NCI-H345 treated with DMSO at 0.1 percent for 48 hours (cell line): ENCODE results near the gene TMEM161B.
"Not testable (repeated sequence)": the region's sequence is repeated elsewhere in the genome, so short reads cannot be mapped to it uniquely, and the experiment has no call there.

Source experiments
- DNase-seq: peaks from one replicate; lab custom pipeline; 2025; ENCODE audit not compliant: unreplicated experiment; lab: John Stamatoyannopoulos, UW

TMEM161B gene

DNA sequence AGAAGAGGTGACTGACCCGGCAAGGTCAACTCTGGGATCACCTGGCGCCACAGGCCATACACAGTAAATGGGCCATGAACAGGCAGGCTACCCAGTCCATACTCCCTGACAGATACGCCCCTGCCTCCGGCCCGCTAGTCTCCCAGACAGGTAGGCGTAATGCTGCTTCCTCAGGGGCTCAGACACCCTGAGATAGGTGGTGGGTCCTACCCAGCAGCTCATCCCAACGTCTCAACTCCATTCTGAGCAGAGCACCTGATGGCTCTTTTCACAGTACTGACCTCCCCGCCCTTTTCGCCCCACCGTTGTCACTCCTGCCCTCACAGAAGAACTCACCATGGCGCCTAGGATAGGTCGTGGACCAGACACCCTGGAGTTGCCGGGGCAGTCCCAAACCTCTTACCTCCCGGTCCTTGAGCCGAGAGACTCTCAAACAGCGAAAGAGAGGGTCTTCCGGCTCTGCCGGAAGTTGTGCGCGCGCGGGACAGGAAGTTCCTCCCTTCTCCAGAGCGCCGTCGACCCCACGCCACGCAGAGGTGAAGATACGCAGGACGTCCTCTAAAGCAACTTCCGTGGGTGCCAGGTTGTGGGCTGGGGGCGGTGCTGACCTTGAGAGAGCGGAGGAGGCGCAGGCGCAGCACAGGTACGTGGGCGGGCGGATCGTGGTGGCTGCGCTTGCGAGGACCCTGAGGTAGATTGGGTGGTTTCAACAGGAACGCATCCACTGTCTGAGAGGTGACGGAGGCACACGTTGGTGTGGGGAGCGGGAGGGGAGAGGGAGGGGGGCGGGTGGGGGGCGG is at the start of gene TMEM161B:
TMEM161B (minus strand) TSS at position 461 of the 800 bp plus-strand sequence; CDS start at position 339, 122 bp downstream.
- DNase-seq = peak; percentile 81

- no peak for DNase-seq
Observed at GRCh38 chr5:88304356-88304755, 35.7 kb upstream of the TMEM161B start.

- no peak for DNase-seq
Observed at GRCh38 chr5:88298425-88298824, 29.8 kb upstream of the TMEM161B start.

- DNase-seq = no peak
Observed at GRCh38 chr5:88290801-88291200, 22.2 kb upstream of the TMEM161B start.

- no peak for DNase-seq
Observed at GRCh38 chr5:88288528-88289197, 20.0 kb upstream of the TMEM161B start.

- no peak for DNase-seq
Observed at GRCh38 chr5:88287846-88288527, 19.3 kb upstream of the TMEM161B start.

DNA sequence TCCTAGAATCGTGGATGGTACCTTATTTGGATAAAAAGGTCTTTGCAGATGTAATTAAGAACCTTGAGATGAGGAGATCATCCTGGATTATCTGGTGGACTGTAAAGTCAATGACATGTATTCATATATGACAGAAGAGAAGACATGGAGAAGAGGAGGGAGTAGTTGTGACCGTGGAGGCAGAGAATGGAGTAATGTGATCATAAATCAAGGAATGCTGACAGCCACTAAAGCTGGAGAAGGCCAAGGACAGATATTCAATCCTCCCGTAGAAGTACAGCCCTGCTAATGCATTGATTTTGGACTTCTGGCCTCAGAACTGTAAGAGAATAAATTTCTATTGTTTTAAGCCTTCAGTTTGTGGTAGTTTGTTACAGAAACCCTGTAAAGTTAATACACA is 18.7 kb upstream of the TMEM161B start:
- DNase-seq = no peak

DNA sequence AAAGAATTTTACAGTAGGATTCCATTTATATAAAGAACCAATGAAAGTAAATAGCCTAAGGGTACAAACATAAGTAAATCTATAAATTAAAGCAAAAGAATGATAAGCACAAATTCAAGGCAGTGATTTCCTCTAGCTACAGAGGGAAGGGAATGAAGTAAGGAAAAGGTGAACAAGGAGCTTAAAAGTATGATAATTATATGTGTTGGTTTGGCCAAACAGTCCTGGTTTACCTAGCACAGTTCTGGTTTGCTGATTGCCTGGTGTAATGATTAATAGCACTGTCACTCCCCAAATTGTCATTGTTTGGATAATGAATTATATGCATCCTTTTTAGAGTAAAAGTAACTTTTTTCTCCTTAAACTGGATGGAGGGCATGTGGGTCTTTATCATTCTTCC is 15.0 kb upstream of the TMEM161B start:
- no peak for DNase-seq

GRCh38 chr5:88281322-88281721 is 12.7 kb upstream of the TMEM161B start:
- no peak for DNase-seq

- no peak for DNase-seq
Observed at GRCh38 chr5:88279584-88279983, 10.9 kb upstream of the TMEM161B start.

DNA sequence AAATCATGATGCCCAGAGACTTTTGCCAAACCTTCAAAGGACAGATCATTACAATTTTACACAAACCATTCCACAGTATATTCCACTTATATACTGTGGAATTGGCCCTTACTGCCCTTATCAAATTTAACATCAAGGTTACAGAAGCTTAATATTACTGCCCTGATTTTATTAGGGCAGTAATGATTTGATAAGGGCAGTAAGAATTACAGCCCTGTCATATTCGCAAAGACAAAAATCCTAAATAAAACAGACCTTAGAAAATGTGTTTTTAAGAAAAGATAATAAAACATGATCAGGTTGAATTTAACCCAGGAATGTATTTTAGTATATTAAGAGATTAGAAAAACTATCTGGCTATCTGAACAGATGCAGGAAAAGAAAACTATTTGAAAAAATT is 7.7 kb upstream of the TMEM161B start:
- no peak for DNase-seq

DNA sequence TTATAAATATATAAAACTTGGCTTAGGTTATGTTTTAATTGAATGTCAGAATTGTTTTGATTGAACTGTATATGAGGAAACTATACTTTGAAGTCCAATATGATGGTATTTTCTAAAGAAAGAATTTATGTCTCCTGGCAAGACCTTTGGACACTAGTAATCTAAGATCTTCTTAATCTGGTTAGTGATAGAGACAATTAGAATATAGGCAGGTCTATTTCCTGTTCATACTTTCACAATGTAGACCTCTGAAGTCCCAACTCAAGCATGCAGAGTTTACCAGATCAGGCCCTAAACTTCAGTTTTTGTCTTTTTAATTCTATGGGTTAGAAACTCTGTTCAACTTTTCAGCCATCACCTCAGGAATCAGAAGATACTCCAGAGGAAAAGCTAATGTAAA is 6.9 kb upstream of the TMEM161B start:
- no peak for DNase-seq

DNA sequence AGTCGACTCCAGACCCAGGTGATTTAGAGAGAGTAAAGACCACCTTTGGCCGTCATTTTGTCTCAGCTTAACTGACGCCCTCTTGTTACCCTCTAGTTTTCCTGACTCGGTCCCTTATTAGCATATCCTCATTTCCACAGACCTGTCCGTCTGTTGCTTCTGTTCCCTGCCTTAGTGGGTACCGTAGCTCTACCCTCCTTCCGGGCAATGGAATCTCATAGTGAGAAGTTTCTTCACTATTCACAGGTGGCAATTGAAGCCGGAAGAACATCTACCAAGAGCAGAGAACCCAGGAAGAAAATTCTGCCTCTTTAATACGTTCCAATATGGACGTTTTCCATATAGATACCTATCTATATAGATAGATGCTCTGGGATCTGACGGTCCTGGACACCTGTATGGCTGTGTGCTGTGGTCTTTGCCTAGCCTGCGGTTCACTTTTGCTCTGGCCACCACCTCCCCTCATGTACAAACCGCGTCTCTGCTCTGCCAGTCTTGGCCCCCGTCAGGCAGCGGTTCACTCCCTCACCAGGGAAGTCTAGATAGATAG is 652 bp upstream of the TMEM161B start:
- DNase-seq = peak; percentile 39

DNA sequence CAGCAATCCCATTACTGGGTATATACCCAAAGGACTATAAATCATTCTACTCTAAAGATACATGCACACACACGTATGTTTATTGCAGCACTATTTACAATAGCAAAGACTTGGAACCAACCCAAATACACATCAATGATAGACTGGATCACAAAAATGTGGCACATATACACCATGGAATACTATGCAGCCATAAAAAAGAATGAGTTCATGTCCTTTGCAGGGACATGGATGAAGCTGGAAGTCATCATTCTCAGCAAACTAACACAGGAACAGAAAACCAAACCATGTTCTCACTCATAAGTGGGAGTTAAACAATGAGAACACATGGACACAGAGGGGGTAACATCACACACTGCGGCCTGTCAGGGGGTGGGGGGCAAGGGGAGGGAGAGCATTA is 4.1 kb downstream of the TMEM161B start:
- DNase-seq = not testable (repeated sequence)

DNA sequence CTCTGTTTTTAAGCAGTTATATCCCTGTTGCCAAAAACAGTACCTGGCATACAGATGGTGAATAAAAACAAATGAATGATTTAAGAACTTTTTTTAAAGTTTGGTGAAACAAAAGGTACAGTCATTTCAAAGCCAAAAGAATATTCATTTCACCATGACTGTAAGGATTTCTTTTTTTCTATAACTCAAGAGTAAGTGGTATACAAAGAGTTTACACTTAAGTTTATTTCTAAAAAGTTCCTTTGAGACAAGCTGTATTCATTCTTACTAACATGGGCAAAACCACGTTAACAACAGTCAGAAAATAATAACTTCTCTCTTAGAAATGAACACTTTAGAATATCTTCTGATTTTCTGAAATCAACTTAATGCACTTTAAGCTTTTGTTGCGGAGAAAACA is 5.3 kb downstream of the TMEM161B start:
- DNase-seq = no peak

DNA sequence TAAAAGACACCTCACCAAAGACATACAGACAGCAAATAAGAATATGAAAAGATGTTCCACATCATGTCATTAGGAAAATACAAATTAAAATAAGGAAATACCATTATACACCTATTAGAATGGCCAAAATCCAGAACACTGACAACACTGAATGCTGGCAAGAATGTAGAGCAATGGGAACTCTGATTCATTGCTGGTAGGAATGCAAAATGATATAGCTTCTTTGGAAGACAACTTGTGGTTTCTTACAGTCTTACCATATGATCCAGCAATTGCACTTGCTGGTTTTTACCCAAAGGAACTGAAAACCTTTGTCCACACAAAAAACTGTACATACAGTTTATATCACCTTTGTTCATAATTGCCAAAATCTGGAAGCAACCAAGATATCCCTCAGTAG is 6.5 kb downstream of the TMEM161B start:
- DNase-seq = no peak

DNA sequence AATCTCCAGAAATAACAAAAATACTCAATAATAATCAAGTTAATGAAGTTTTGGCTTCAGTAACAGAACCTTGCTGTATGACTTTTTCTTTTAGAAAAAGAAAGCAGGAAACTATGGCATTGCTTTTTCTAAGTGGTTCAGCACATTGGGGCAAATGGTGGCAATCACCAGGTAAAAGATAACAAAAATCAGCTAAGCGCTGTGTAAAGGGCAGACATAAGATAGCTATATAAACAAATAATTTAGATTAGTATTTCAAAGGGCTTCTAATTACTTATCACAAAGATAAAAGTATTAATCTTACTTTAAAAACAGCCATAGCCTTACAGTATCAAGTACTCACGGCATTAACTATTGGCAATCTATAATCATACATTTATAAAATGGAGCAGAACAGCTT is 10.0 kb downstream of the TMEM161B start:
- no peak for DNase-seq

DNA sequence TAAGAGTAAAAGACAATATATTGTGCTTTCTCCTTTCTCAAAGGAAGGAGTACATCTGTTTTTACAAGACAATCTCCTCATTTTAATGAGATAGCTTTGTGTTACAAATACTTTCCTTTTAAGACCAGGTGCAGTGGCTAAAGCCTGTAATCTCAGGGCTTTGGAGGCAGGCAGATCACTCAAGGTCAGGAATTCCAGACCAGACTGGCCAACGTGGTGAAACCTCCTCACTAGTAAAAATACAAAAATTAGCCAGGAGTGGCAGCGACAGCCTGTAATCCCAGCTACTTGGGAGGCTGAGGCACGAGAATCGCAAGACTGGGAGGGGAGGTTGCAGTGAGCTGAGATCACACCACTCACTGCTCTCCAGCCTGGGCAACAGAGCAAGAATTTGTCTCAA is 11.8 kb downstream of the TMEM161B start:
- DNase-seq = no peak

DNA sequence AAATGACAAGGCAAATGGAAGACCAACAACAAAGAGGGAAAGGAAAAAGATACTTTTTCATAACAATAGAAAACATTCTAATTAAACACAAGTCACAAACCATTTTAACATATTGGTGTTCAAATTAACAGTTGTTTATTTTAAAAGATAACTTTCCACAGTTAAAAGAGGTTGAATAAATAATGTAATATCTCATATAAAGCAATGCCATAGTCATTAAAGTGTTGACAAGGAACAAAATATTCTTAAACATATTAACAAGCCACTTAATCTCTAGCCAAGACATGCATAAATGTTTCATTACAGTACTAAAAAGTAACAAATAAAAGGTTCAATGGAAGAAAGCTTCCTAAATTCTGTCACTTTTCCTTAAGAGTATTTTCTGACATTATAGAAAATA is 12.6 kb downstream of the TMEM161B start:
- DNase-seq = no peak

- DNase-seq = no peak
Observed at GRCh38 chr5:88254320-88254719, 14.3 kb downstream of the TMEM161B start.

GRCh38 chr5:88251048-88251711 is 17.5 kb downstream of the TMEM161B start:
- no peak for DNase-seq
